GM21447 (cell line): ENCODE measurements around the gene TSSC4.

Experiments used
- ATAC-seq: cut with Tn5 transposase; IDR thresholded peaks from one replicate; pipeline ENCODE4 v1.9.1; 2021; ENCODE audit not compliant: unreplicated experiment

Gene TSSC4

GRCh38 chr11:2385156-2386151, 15.1 kb upstream of the TSSC4 start:
- no peak for ATAC-seq

GRCh38 chr11:2386591-2386990, 14.0 kb upstream of the TSSC4 start:
- no peak for ATAC-seq

- ATAC-seq, result no peak
These were observed 13.1 kb upstream of the TSSC4 start for GRCh38 chr11:2387266-2387987.

GRCh38 chr11:2388431-2389376, 11.8 kb upstream of the TSSC4 start:
- ATAC-seq, result no peak

GRCh38 chr11:2389377-2390026, 11.0 kb upstream of the TSSC4 start:
- no peak for ATAC-seq

GRCh38 chr11:2390091-2390724, 10.3 kb upstream of the TSSC4 start:
- ATAC-seq, result no peak

- ATAC-seq, result no peak
These were observed 9.8 kb upstream of the TSSC4 start for GRCh38 chr11:2390725-2391151.

GRCh38 chr11:2391181-2391975, 9.2 kb upstream of the TSSC4 start:
- no peak for ATAC-seq

- no peak for ATAC-seq
These were observed 8.2 kb upstream of the TSSC4 start for GRCh38 chr11:2392241-2392959.

GRCh38 chr11:2393111-2393868, 7.3 kb upstream of the TSSC4 start:
- no peak for ATAC-seq

GRCh38 chr11:2393941-2394817, 6.4 kb upstream of the TSSC4 start:
- no peak for ATAC-seq

GRCh38 chr11:2394818-2395105, 5.8 kb upstream of the TSSC4 start:
- no peak for ATAC-seq

- no peak for ATAC-seq
These were observed 5.3 kb upstream of the TSSC4 start for GRCh38 chr11:2395211-2395730.

- no peak for ATAC-seq
These were observed 4.7 kb upstream of the TSSC4 start for GRCh38 chr11:2395856-2396255.

- no peak for ATAC-seq
These were observed 4.1 kb upstream of the TSSC4 start for GRCh38 chr11:2396471-2396870.

GRCh38 chr11:2397005-2397404, 3.5 kb upstream of the TSSC4 start:
- no peak for ATAC-seq
